ENCODE results near the gene ZSWIM8. TPM values are rescaled to one million over a fixed set of nuclear protein-coding genes. Genes with fewer than 3 reads are reported as not detected.

ZSWIM8 gene
- total RNA-seq, 1 donor from 2014 or later, result 91.5 TPM

- no peak for DNase-seq (ENCODE audit: low spot score)
Observed at GRCh38 chr10:73796766-73797165, 11.4 kb downstream of the ZSWIM8 start.

DNA sequence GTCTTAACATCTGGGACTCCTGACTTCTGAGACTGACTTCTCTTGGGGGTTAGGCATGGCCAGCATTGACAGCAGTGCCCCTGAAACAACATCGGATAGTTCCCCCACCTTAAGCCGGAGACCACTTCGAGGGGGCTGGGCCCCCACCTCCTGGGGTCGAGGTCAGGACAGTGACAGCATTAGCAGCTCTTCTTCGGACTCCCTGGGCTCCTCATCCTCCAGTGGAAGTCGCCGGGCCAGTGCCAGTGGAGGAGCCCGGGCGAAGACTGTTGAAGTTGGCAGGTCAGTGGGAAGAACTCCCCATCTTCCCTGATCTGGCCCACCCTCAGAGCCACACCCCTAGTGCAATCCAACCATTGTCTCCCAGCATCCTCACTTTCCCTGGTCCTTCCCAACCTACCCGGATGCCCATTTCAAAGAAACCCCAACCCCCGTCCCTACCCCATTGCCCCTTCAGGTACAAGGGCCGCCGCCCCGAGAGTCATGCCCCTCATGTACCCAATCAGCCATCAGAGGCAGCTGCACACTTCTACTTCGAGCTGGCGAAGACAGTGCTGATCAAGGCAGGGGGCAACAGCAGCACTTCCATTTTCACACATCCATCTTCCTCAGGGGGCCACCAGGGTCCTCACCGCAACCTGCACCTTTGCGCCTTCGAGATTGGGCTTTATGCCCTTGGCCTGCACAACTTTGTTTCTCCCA is 12.1 kb downstream of the ZSWIM8 start:
- DNase-seq (ENCODE audit: low spot score), result no peak

DNA sequence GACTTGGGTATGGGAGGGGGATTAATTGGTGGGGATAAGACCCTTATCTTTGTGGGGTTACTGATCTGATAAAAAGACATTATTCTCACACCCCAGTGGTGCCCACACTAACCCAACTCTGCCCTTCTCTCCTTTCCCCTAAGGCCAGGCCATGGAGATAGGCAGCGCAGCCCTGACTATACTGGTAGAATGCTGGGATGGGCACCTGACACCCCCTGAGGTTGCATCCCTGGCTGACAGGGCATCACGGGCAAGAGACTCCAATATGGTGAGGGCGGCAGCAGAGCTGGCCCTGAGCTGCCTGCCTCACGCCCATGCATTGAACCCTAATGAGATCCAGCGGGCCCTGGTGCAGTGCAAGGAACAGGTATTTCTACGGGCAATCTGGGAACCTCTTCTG is 12.7 kb downstream of the ZSWIM8 start:
- DNase-seq (ENCODE audit: low spot score), result no peak

- no peak for DNase-seq (ENCODE audit: low spot score)
Observed at GRCh38 chr10:73798927-73799560, 13.6 kb downstream of the ZSWIM8 start.

GRCh38 chr10:73799899-73800559 is 14.6 kb downstream of the ZSWIM8 start:
- no peak for DNase-seq (ENCODE audit: low spot score)

- no peak for DNase-seq (ENCODE audit: low spot score)
Observed at GRCh38 chr10:73800560-73801252, 15.3 kb downstream of the ZSWIM8 start.

GRCh38 chr10:73801253-73801590 is 15.8 kb downstream of the ZSWIM8 start:
- no peak for DNase-seq (ENCODE audit: low spot score)

- DNase-seq (ENCODE audit: low spot score), result no peak
Observed at GRCh38 chr10:73802276-73802991, 17.0 kb downstream of the ZSWIM8 start.

DNA sequence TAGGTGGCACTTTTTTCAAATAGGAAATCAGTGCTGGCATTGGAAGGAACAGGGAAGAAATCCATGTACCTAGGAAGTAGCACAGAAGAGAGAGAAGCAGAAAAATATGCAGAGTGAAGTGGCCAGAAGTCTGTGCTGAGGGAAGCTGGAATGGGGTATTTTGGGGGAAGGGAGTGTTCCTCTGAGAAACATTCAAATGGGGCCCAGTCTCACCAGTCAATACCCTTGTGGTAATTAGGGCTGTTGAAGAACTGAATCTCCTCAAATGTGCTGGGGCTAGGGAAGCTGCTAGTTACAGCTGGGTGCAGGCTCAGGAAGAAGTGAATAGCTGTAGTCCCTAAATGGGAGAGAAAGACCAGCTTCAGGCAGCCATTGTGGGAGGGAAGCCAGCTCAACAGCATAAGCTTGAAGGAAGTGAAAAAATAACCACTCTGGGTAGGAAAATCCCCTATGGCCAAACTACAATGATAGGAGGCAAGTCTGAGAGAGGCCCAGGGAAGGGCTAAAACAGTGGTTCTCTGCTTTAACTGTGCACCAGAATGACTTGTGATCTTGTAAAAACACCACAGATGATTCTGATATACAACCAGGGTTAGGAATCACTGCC is 18.4 kb downstream of the ZSWIM8 start:
- DNase-seq (ENCODE audit: low spot score), result no peak

GRCh38 chr10:73806176-73806950 is 21.0 kb downstream of the ZSWIM8 start:
- DNase-seq (ENCODE audit: low spot score), result no peak

DNA sequence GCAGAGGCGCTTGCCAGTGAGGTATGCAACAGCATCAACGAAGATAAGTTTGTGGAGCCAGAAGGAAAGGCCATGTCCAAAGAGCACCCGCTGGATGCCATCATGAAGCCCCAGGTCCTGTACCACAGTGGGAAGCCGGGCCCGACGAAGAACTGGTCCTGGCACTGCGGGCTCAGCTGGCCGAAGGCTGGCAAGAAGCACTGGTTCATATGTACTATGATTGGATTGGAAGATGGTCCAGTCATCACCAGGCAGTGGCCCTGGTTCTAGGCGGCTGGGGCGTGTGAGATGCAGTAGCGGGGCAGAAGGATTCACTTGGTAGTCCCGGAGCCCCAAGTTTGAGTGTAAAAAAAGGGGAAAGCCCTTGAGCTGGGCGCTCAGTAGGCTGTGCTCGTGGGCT is 22.1 kb downstream of the ZSWIM8 start:
- no peak for DNase-seq (ENCODE audit: low spot score)

DNA sequence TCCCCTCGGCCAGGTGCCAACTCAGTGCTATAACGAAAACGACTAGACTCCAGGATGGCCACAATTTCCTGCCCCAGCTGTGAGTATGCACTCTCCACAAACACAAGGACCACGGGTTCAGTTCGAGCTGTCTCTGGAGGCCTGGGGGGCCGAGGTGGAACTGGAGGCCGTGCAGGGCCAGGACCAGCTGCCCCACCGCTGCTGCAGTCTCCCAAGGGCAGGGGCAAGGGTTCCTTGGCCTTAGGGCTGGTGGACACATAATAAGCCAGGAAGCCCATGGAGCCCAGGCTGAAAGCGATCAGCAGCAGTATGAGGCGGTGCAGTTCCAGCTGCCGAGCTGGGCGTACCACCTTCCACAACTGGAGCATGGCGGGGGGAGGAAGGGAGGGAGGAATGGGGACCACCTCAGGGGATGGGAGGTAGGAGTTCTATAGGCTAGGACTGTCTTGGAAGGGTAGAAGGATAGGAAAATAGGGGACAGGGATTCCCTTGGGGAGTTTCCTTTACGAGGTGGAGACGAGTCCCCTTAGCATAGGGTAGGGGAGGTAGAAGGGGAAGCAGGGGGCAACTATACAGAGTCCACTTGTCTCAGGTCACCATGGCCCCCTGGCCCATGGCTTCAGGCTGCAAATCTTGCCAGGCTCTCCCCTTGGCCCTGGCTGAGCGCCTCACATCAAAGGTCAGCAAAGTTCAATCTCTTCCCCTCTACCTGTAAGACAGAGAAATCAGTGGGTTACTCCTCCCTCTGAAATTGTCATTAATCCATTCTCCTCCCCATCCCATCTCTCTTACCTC is 22.8 kb downstream of the ZSWIM8 start:
- no peak for DNase-seq (ENCODE audit: low spot score)

DNA sequence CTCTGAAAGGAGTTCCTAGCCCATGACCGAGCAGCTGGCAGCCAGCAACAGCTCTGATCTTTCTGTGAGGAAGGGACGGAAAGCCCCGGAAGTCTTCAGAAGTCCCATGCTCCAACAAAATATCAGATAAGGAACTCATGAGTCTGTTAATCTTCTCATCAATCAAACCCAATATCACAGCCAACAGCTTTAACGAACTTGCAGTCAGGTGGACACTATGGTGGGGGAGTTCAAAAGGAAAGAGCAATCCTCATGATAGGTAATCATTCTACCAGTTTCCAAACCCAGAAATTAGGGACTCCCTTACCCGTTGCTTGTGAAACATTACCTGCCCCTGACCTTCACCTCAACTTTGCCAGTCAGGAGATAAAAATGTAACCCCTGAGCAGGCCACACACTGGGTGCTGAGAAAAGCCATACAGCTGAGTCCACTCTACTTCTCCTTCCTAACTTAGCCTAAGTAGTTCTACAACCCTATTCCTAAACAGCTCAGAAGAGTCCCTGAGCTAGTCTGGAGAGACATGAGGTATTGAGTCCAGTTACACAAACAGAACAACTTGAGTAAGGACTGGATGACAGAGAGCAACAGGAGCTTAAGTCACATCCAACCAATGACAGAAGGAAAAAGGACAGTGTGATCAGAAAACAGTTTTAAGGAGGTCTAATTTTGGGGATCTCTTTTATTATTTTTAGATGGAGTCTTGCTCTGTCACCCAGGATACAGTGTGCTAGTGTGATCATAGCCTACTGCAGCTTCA is 23.8 kb downstream of the ZSWIM8 start:
- no peak for DNase-seq (ENCODE audit: low spot score)

- DNase-seq (ENCODE audit: low spot score), result no peak
Observed at GRCh38 chr10:73810358-73810734, 24.9 kb downstream of the ZSWIM8 start.

DNA sequence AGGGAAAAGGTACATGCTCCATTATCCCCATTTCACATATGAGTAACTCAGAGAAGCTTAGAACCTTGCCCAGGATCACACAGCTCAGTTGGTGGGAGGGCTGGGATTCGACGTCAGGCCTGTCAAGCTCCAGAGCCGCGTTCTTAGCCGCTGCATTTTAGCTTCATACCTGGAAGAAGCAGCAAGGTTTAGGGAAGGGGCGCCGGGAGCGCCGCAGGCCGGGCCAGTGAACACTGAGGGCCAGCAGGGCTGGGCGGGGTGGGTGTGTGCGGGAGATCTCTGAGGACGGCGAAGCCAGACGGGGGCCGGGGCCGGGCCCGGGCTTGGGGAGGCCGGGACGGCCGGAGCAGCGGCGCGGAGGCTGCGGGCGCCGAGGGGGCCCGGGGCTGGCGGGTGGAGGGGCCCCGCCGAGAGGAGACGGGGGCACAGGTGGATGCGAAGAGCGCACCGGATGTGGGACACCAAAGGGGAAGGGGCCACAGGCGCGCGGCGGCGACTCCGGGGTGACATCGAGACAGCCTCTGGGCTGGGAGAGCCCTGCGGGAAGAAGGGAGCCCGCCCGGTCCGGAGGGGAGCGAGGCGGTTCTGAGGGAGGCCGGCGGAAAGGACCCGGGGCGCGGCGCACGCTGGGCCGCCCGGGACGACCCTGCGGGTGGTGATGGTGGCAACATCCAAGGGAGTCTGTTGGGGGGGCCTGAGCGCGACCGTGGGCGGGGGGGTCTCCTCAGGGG is 25.5 kb downstream of the ZSWIM8 start:
- no peak for DNase-seq (ENCODE audit: low spot score)

GRCh38 chr10:73812657-73813056 is 27.3 kb downstream of the ZSWIM8 start:
- DNase-seq (ENCODE audit: low spot score), result no peak

GRCh38 chr10:73813333-73813732 is 27.9 kb downstream of the ZSWIM8 start:
- DNase-seq (ENCODE audit: low spot score), result no peak

Measured in mesenteric fat pad (tissue), 1 donor.